Stromal cell of bone marrow (primary cell): Measurements from ENCODE around the gene DNAJC3.
A peak's percentile ranks its signal among the peaks of the same experiment; 100 is the strongest.
"Not testable (repeated sequence)": the region's sequence is repeated elsewhere in the genome, so short reads cannot be mapped to it uniquely, and the experiment has no call there.

Experiments
- DNase-seq: peaks from one replicate; pipeline ENCODE4 v3.0.0-alpha.2; 2012; ENCODE audit warnings: low read depth

DNAJC3 gene

DNA sequence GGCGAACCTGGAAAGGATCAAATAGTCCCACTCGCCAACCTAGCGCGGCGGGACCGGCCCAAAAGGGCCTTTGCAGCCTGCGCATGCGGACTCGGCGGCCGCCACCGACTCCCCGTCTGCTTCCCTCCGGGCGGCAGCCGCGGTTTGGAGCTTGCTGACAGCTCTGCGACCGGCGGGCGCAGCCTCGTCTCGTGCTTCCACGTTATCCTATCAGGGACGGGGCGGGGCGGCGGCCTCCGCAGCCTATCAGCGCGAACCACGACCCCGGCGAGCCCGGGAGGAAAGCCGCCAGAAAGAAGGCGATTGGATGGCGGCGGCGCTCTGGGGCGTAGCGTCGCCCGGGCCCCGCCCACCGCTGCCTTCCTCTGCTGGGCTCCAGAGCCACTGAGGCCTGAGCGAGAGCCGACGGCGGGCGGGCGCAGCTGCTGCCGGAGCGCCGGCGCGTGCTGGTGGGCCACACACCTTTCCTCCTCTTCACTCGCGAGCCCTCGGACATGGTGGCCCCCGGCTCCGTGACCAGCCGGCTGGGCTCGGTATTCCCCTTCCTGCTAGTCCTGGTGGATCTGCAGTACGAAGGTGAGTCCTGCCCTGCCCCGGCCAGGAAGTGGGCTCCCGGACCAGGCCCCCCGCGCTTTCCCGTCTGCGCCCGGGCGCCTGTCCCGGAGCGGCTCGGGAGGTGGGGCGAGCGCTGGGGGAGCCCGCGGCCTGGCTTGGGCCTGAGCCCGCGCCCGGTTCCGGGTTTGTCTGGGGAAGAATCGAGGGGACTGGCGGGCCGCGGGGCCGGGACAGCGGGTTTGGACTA lies at the start of gene DNAJC3:
TSS of gene DNAJC3 (plus strand) at position 378 of the 802 bp plus-strand sequence. CDS start at position 495, 117 bp downstream.
- DNase-seq, result peak; percentile 96

DNA sequence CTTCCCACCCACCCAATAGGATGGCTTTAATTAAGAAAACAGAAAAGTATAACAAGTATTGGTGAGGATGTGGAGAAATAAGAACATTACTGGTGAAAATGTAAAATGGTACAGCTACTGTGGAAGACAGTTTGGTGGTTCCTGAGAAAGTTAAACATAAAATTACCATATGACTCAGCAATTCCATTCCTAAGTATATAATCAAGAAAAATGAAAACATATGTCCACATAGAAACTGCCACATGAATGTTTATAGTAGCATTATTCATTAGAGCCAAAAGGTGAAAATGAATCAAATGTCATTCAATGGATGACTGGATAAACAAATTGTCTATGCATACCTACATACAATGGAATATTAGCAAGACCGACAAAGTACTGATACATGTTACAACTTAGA lies 49.3 kb upstream of the DNAJC3 start:
- no peak for DNase-seq

- DNase-seq, result no peak
Observed at GRCh38 chr13:95628488-95628887, 48.5 kb upstream of the DNAJC3 start.

- DNase-seq, result no peak
Observed at GRCh38 chr13:95629071-95629470, 47.9 kb upstream of the DNAJC3 start.

DNA sequence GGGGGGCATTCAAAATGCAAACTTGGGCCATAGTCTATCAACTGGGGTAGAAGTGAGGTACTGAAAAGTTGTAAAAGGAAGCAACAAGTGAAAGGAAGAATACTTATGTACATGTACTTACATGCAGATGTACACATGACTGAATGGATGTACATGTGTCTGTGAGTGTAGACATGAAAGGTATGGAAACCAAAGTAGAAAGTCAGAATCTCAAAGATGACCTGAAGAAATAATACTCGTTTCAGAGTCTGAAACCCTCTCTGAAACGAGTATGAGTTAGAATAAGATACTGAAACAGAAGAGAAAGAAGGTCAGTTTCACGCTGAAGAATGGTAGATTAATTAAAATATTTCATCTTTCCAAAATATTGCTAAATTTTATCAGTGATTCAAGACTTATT lies 46.3 kb upstream of the DNAJC3 start:
- no peak for DNase-seq

DNA sequence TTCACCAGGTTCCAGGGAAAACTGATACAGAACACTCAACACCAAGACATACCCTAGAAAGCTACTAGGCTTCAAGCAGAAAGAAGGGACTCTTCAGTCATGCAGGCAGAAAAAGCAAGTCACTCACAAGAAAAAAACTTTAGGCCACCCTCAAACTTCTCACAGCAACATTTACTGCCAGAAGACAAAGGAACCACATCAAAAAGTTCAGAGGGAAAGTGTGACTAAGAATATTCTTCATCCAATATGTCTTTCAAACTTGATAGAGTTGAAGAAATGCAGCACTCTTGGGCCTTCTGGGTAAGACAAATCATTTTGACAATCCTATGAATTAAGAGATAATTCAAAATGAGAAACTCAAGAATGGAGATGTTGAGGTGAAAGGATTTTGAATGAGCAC lies 40.1 kb upstream of the DNAJC3 start:
- no peak for DNase-seq

- no peak for DNase-seq
Observed at GRCh38 chr13:95641291-95642027, 35.5 kb upstream of the DNAJC3 start.

GRCh38 chr13:95642028-95642621 lies 34.8 kb upstream of the DNAJC3 start:
- no peak for DNase-seq

- no peak for DNase-seq
Observed at GRCh38 chr13:95642999-95643398, 33.9 kb upstream of the DNAJC3 start.

- DNase-seq, result no peak
Observed at GRCh38 chr13:95643571-95643935, 33.4 kb upstream of the DNAJC3 start.

DNA sequence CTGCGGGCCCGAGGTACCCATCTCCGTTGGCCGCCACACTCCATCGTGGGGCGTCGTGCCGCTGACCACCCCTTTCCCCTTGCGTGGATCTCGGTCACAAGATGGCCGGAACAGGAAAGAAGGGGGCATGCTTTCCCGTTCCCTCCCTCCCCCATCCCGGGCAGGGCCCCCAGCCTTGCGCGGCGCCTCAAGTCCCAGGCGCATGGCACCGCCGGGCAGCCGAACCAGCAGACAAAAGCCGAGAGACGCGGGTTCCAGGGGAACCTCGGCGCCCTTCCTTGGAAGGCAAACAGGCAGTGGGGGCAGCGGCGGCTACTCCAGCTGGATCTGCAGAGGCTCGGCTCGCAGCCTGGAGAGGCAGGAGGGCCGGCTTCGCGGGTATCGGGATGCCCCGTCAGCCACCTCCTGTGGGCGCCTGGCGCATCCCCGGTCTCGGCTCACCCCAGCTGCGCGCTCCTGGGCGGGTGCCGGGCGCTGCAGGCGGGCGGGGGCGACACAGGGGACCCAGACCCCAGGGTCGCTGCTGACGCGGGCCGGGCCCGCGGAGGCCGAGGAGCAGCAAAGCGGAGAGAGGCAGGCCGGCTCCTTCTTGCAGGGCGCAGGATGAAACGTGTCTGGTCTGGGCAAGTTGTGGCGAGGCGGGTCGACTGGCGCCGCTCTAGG lies 32.9 kb upstream of the DNAJC3 start:
- no peak for DNase-seq

- DNase-seq, result peak; percentile 82
Observed at GRCh38 chr13:95644601-95645052, 32.3 kb upstream of the DNAJC3 start, which contains the start of gene DZIP1. TSS of gene DZIP1 (minus strand) at chr13:95644706. CDS start at chr13:95642029, 2,677 bp downstream.

DNA sequence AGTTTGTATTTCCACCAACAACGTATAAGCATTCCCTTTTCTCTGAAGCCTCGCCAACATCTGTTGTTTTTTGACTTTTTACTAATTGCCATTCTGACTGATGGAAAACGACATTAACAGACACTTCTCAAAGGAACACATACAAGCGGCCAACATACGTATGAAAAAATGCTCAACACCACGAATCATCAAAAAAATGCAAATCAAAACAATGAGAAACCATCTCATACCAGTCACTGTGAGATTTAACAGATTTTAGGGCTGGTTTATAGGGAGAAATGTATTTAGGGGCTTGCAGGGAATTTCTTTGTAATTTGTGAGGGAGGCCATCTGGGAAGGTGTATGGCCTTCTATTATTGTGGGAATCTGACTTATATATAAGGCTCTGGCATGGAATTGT lies 29.6 kb upstream of the DNAJC3 start:
- DNase-seq, result no peak

DNA sequence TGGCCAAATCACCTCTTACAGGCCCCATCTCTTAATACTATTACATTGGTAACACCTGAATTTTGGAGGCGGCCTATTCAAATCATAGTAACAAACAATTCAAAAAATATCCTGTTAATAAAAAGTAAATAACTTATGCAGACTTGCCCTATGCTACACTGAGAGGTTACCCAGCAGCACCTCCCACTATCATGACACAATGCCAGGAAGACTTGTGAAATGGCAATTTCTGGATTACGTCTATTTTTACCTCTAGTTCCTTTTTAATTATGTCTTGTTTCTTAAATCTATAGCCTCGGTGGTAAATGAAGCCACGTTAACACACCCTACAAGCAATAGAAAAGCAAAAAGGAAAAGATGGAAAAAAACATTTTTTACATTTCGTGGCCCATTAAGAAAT lies 26.2 kb upstream of the DNAJC3 start:
- DNase-seq, result no peak

GRCh38 chr13:95652244-95652764 lies 24.6 kb upstream of the DNAJC3 start:
- no peak for DNase-seq

- DNase-seq, result no peak
Observed at GRCh38 chr13:95652821-95653220, 24.1 kb upstream of the DNAJC3 start.

GRCh38 chr13:95656386-95657015 lies 20.4 kb upstream of the DNAJC3 start:
- DNase-seq, result no peak

DNA sequence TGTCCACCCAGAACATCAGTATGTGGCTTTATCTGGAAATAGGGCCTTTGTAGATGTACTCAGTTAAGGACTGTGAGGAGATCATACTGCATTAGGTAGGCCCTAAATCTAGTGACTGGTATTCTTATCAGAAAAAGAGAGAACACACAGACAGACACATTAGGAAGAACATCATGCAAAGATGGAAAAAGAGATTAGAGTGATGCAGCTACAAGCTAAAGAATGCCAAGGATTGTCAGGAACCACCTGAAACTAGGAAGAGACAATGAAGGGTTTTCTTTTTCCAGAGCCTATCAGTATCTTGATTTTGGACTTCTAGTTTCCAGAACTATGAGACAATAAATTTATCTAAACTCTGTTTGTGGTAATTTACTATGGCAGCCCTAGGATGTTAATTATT lies 17.4 kb upstream of the DNAJC3 start:
- no peak for DNase-seq

DNA sequence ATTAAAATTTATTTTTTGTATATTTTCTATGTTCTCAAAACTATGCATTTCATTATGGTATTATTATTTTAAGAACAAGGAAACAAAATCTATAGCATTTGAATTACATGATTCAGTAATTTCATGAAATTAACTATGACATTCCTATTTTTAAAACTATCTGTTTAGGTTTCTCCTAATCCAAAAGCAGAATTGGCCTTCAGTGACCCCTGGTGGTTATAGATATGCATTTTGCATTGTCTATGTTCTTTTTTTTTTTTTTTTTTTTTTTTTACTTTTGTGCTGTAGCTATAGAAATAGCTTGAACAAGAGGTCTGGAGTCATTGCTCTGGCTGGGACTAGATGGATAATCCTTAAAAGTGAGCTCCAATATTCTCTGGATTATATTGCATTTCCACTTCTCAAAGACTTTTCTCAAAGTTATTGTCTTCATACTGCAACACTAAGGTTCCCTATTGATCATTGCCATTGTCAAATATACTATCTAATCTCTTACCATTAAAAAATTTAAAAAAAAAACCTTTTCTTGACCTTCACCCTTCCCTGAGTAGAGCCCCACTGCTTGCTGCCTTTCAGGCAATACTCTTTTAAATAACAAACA lies 15.9 kb upstream of the DNAJC3 start:
- DNase-seq, result peak; percentile 43

DNA sequence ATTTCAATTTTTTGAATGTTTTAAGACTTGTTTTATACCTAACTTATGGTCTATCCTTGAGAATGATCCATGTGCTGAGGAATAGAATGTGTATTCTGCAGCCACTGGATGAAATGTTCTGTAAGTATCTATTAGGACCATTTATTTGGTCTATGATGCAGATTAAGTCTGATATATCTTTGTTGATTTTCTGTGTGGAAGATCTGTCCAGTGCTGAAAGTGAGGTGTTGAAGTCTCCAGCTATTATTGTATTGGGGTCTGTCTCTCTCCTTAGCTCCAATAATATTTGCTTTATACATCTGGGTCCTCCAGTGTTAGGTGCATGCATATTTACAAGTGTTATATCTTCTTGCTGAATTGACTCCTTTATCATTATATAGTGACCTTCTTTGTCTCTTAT lies 9.7 kb upstream of the DNAJC3 start:
- not testable (repeated sequence) for DNase-seq

DNA sequence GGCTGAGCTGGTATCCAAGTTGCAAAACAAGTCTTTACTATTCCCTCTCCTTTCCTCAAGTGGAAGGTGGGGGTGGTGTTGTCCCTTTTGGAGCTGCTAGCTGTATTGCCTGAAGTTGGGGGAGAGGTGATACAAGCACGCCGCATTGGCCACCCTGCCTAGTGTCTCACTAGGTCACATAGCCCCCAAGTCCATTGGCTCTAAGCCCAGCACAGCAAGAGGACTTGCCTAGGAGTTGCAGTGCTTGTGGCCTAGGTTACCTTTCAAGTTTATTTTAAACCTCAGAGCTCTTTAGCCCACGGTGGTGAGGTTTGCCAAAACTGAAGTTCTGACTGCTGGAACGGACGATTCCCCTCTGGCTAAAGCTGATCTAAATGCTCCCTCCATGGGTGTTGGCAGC lies 5.3 kb upstream of the DNAJC3 start:
- DNase-seq, result no peak
